Peyer's patch (tissue), 4 donors: ENCODE data around the gene OXCT1.

Experiments used
- POLR2A ChIP-seq, 2 donors: fragments of 450-650 bp; IDR thresholded peaks; one replicate each; pipeline ENCODE4 v1.5.1; 2017; ENCODE audit warnings: antibody characterized with exemption in 2 of 2, mild to moderate bottlenecking in 2 of 2, moderate library complexity in 2 of 2
- TF ChIP-seq, protein P1 (sequence below), 6 experiments: fragments of 450-650 bp in 4 of 6; fragments of 200-600 bp in 2 of 6; sonication (generic) in 1 of 6; IDR thresholded peaks; one replicate each; pipeline ENCODE4 v1.5.1; 2017 to 2019; ENCODE audit warnings: antibody characterized with exemption in 6 of 6, mild to moderate bottlenecking in 3 of 6, moderate library complexity in 1 of 6

DNA sequence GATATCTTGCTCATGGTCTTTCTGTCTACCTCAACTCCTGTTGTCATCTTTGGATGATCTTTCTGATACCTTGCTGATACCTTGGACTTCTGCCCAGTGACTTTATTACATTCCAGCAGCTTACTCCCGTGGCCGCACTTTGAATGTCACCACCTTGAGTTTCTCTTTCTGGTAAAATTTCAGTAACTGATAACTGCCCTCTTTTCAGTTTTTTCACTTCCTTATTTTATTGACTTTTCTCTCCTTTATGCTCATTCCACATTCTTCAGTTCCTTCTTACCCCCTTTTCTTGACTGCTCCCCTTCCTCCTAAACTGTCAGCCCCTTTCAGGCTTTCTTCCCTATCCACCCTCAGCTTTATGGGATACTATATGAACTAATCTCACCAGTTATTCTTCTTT, 47.9 kb upstream of the OXCT1 start:
- TF ChIP-seq, protein P1, sequence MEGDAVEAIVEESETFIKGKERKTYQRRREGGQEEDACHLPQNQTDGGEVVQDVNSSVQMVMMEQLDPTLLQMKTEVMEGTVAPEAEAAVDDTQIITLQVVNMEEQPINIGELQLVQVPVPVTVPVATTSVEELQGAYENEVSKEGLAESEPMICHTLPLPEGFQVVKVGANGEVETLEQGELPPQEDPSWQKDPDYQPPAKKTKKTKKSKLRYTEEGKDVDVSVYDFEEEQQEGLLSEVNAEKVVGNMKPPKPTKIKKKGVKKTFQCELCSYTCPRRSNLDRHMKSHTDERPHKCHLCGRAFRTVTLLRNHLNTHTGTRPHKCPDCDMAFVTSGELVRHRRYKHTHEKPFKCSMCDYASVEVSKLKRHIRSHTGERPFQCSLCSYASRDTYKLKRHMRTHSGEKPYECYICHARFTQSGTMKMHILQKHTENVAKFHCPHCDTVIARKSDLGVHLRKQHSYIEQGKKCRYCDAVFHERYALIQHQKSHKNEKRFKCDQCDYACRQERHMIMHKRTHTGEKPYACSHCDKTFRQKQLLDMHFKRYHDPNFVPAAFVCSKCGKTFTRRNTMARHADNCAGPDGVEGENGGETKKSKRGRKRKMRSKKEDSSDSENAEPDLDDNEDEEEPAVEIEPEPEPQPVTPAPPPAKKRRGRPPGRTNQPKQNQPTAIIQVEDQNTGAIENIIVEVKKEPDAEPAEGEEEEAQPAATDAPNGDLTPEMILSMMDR (IDR thresholded peaks at IDR 0.05) = no peak
- no peak for TF ChIP-seq POLR2A (IDR thresholded peaks at IDR 0.05)
